Activated naive CD8-positive, alpha-beta T cell (primary cell): ENCODE results near the gene CELF2.

Experiments used
- H3K27ac Mint-ChIP-seq: one replicate; pipeline ENCODE4 v1.8.0; 2021; ENCODE audit warnings: mixed read lengths
- H3K27me3 Mint-ChIP-seq: one replicate; pipeline ENCODE4 v1.8.0; 2021; ENCODE audit warnings: mixed read lengths
- H3K36me3 Mint-ChIP-seq: one replicate; pipeline ENCODE4 v1.8.0; 2021; ENCODE audit warnings: mixed read lengths
- H3K4me1 Mint-ChIP-seq: one replicate; pipeline ENCODE4 v1.8.0; 2021; ENCODE audit warnings: low read depth, mixed read lengths
- H3K4me3 Mint-ChIP-seq: one replicate; pipeline ENCODE4 v1.8.0; 2021; ENCODE audit warnings: mild to moderate bottlenecking, mixed read lengths
- H3K9me3 Mint-ChIP-seq: one replicate; pipeline ENCODE4 v1.8.0; 2021; ENCODE audit warnings: low read depth, mixed read lengths

CELF2 gene

DNA sequence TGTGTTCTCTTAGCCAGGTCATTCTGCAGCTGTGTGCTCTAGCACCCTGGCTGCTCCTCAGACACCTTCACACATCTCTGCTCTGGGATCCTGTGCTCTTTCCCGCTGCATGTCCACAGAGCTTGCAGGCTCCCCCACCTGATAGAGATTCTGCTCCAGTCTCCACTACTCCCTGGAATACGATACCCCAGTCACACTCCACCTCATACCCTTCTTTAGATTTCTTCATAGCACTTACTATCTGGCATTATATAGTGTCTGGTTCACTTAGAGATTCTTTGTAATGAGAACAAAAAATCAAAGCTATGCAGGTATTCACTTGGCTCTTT is 88.0 kb downstream of the CELF2 start:
- Mint-ChIP-seq H3K36me3 (no peaks in the 10 kb centered on the region), H3K4me1 (peaks cover 18% of the 10 kb centered on the region), H3K27me3 (no peaks in the 10 kb centered on the region), H3K27ac (no peak overlapping the region), H3K4me3 (no peak overlapping the region), H3K9me3 (no peaks in the 10 kb centered on the region)

DNA sequence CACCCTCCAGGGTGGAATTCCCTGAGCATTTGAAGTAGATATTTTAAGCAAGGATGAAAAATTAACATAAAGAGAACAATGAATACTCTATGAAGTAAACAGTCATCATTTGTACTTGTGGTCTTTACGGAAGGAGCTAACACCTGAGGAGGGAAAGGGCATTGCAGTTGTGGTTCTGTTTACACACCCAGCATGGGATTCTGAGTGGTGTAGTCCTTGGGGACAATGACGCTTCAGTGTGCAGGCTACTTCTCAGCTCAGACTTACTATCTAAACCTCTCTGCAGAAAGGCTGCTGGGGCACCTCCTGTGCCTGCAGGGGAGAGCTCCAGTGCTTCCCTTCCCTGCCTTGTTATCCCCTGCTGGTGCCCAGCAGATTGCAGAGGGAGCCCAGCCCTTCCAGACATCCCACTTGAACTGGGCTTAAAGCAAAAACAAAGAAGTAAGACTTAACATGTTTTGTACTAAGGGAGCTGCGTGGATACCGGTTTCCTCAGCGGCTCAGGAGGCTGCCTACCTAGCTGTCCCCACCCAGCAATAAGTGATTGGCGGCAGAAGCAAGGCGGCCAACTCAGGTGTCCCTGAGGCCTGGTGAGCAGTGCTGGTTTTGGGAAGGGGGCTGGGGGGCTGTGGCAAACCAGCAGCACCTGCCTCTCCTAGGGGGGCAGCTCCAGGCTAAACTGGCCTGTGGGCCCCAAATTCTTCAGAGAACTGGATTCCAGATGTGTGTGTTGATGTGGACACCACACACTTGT is 89.1 kb downstream of the CELF2 start:
- H3K27me3 Mint-ChIP-seq = no peaks in the 10 kb centered on the region
- peaks cover 18% of the 10 kb centered on the region for H3K4me1 Mint-ChIP-seq
- no peak overlapping the region for H3K27ac Mint-ChIP-seq

DNA sequence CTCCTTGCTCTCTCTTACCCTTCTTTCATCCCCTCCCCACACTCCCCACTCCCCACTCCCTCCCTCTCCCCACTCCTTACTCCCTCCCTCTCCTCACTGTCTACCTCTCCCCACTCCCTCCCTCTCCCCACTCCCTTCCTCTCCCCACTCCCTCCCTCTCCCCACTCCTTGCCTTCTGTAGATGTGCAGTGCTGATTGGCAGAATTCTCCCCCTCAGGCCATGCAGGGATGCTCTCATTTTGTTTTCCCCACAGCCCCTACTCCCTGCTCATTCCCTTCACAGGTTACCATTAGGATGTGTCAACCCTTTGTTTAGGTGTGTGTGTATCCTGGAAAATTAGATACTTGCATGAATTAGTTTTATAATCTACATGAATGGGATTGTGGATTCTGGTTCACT is 90.3 kb downstream of the CELF2 start:
- Mint-ChIP-seq H3K4me1 (peaks cover 20% of the 10 kb centered on the region), H3K36me3 (no peaks in the 10 kb centered on the region), H3K9me3 (no peaks in the 10 kb centered on the region), H3K27ac (no peak overlapping the region), H3K27me3 (no peaks in the 10 kb centered on the region), H3K4me3 (no peak overlapping the region)

More for the DNA sequence above, 89.1 kb downstream of the CELF2 start:
- no peaks in the 10 kb centered on the region for H3K9me3 Mint-ChIP-seq
- no peak overlapping the region for H3K4me3 Mint-ChIP-seq
- H3K36me3 Mint-ChIP-seq = no peaks in the 10 kb centered on the region

DNA sequence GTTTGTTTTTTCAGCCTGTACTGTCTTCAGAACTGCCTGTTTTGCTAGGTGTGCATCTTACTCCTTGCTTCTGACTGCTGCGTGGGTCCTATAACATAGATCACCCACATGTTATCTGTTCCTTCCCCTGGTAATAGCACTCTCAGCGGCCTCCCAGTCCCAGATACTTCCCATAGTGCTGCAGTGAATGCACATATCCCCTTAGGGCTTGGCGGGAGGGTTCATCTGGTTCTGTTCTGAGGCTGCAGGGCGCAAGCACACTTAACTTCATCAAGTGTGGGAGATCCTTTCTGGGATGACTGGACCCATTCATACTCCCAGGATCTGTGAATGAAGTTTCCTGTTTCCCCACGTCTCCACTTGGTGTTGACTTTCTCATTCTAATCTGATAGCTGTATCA is 90.7 kb downstream of the CELF2 start:
- Mint-ChIP-seq H3K27me3 (no peaks in the 10 kb centered on the region), H3K27ac (no peak overlapping the region), H3K36me3 (no peaks in the 10 kb centered on the region), H3K9me3 (no peaks in the 10 kb centered on the region), H3K4me1 (peaks cover 24% of the 10 kb centered on the region), H3K4me3 (no peak overlapping the region)

DNA sequence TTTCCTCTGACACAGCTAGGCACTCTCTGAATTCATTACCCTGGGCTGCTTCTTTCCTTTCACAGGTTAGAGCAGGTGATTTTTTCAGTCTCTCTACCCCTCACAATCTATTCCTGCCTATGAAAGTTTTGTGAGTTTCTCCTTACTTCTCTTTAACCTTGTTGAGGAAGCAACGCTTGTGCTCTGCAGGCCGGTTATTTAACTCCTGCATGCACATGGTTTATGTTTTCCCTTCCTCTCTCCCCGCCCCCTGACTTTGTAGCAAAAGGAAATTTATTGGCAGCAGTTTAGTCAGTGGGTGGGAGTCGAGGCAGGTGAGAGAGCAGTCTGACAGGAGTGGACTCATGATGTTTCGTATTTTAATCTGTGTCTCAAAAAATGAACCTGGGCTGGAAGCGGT is 91.9 kb downstream of the CELF2 start:
- no peak overlapping the region for H3K4me3 Mint-ChIP-seq

DNA sequence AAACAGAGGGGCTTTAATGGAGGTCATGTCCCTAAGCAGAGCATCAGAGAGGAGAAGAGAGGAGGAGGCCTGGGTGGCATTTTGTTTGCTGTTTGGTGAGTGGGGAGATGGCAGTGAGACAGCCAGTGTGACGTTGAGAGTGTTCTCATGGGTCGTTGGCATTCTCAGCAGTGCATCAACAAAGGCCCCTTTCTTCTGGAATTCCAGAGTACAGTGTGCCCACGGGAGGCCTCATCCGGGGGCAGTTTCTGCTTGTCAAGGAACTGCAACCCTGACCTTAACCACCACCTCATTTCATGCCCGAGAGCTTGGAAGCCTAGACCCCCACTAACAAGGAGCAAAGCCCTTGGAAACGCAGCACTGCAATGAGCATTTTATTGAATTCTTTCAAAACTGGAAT is 92.9 kb downstream of the CELF2 start:
- Mint-ChIP-seq H3K36me3 (no peaks in the 10 kb centered on the region), H3K9me3 (no peaks in the 10 kb centered on the region), H3K4me3 (no peak overlapping the region), H3K27ac (no peak overlapping the region), H3K4me1 (peaks cover 19% of the 10 kb centered on the region), H3K27me3 (no peaks in the 10 kb centered on the region)

More for the DNA sequence above, 91.9 kb downstream of the CELF2 start:
- H3K36me3 Mint-ChIP-seq = no peaks in the 10 kb centered on the region
- no peaks in the 10 kb centered on the region for H3K9me3 Mint-ChIP-seq
- peaks cover 28% of the 10 kb centered on the region for H3K4me1 Mint-ChIP-seq
- no peaks in the 10 kb centered on the region for H3K27me3 Mint-ChIP-seq
- no peak overlapping the region for H3K27ac Mint-ChIP-seq

DNA sequence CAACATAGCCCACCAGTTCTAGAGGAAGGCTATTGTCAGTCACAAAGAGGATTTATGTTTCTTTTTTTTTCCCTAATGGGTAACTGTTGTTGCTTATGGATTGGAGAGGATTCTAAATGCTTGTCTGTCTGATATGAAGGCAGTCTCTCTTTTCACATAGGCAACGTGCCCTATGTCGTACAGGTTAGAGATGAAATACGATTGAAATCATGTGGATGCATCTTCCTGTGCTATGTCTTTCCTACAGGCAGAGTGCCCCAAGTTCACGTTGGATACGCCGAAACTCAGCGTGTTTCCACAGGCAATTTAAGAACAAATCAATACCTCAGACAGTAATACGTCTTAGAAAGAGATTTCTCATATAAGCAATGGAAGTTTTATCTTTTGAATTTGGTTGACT is 93.8 kb downstream of the CELF2 start:
- H3K9me3 Mint-ChIP-seq = no peaks in the 10 kb centered on the region
- no peaks in the 10 kb centered on the region for H3K36me3 Mint-ChIP-seq
- no peak overlapping the region for H3K27ac Mint-ChIP-seq
- no peak overlapping the region for H3K4me3 Mint-ChIP-seq
- H3K4me1 Mint-ChIP-seq = peaks cover 13% of the 10 kb centered on the region
- H3K27me3 Mint-ChIP-seq = no peaks in the 10 kb centered on the region

DNA sequence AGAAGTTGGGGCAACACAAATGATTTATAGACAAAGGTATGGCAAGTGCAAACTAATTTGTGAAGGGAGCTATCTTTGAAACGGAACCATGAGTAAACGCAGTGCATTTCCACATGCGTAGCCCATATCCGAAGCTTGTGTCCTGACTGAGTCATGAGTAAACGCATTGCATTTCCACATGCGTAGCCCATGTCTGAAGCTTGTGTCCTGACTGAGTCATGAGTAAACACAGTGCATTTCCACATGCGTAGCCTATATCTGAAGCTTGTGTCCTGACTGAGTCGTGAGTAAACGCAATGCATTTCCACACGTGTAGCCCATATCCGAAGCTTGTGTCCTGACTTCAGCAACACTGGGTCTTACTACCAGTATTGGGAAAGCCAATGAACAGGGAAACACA is 95.0 kb downstream of the CELF2 start:
- Mint-ChIP-seq H3K36me3 (no peaks in the 10 kb centered on the region), H3K4me1 (peaks cover 13% of the 10 kb centered on the region), H3K9me3 (no peaks in the 10 kb centered on the region), H3K4me3 (no peak overlapping the region), H3K27ac (no peak overlapping the region), H3K27me3 (no peaks in the 10 kb centered on the region)

DNA sequence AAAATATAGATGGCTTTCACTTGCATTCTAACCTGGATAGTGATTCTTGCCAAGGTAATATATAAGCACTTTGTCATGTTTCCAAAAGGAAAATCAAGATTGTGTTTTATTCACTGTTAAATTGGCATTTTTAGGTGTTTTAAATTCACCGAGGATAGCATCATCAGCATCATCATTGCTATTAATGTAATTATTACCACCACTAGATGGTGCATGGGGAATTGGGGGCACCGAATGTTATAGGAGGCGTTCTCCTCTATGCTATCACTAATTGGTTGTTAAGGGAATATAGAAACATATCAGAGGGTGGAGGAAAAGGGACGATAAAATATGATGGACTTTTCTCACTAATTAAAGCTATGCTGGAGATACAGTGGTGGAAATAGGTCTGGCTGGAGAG is 95.5 kb downstream of the CELF2 start:
- peaks cover 13% of the 10 kb centered on the region for H3K4me1 Mint-ChIP-seq
- H3K27ac Mint-ChIP-seq = peak overlapping the region; percentile 79
- H3K36me3 Mint-ChIP-seq = no peaks in the 10 kb centered on the region
- no peaks in the 10 kb centered on the region for H3K9me3 Mint-ChIP-seq
- H3K4me3 Mint-ChIP-seq = peak overlapping the region; percentile 35
- H3K27me3 Mint-ChIP-seq = no peaks in the 10 kb centered on the region

DNA sequence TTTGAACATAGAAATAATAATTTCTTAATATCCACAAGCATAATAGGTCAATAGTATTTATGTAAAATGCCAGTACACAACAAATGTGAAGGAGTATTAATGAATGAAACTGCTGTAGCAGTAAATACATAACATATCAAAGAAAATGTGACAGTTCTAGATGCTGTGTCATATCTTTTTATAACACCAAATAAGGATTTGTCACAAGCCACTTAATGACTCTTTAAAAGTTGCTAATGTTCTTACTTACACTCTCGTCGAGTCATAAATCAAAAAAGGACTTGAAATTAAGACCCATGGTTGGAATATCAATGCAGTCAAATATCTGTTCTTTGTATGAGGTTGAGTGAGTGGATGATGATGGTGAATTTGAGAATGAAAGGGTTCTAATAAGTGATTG is 96.6 kb downstream of the CELF2 start:
- Mint-ChIP-seq H3K27ac (no peak overlapping the region), H3K4me3 (no peak overlapping the region), H3K36me3 (no peaks in the 10 kb centered on the region), H3K4me1 (peaks cover 12% of the 10 kb centered on the region), H3K27me3 (no peaks in the 10 kb centered on the region), H3K9me3 (no peaks in the 10 kb centered on the region)

DNA sequence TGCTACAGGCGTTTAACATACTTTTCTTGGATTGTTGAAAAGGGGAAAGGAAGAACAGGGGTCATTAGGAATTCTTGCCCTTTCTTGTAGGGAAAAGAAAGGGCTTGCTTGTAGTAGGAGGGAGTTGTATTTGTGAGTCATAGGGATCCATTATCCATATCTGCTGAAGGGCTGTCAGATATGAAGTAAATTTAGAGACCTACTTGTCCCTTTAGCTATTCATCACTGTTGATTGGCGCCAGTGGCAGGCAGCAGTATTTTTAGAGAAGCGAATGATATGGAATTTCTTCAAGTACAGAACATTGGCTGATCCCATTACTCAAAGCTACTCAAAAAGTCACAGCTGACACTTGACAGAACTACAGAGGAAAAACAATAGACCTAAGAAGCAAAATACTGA is 97.7 kb downstream of the CELF2 start:
- no peak overlapping the region for H3K4me3 Mint-ChIP-seq
- H3K27ac Mint-ChIP-seq = no peak overlapping the region
- no peaks in the 10 kb centered on the region for H3K27me3 Mint-ChIP-seq
- H3K4me1 Mint-ChIP-seq = peaks cover 12% of the 10 kb centered on the region
- no peaks in the 10 kb centered on the region for H3K9me3 Mint-ChIP-seq
- no peaks in the 10 kb centered on the region for H3K36me3 Mint-ChIP-seq

DNA sequence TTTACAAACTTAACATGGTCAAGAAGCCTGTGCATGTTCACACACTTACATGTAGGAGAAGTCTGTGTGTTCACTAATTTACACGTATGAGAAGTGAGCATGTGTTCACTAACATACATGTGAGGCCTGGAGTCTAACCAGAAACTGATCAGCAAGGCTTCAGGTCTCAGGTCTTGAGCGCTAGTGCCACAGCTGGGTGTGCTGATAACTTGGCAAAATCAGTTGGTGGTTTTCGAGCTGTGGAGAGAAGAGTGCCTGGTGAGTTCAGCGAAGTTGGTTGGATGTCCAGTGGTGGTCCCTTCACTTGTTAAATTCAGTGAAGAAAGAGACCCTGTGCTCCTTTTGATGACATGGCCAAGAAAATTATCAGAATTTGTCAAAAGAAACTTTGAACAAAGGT is 98.7 kb downstream of the CELF2 start:
- H3K27me3 Mint-ChIP-seq = no peaks in the 10 kb centered on the region
- no peaks in the 10 kb centered on the region for H3K9me3 Mint-ChIP-seq
- H3K36me3 Mint-ChIP-seq = no peaks in the 10 kb centered on the region
- H3K27ac Mint-ChIP-seq = no peak overlapping the region
- no peak overlapping the region for H3K4me3 Mint-ChIP-seq
- peaks cover 17% of the 10 kb centered on the region for H3K4me1 Mint-ChIP-seq

DNA sequence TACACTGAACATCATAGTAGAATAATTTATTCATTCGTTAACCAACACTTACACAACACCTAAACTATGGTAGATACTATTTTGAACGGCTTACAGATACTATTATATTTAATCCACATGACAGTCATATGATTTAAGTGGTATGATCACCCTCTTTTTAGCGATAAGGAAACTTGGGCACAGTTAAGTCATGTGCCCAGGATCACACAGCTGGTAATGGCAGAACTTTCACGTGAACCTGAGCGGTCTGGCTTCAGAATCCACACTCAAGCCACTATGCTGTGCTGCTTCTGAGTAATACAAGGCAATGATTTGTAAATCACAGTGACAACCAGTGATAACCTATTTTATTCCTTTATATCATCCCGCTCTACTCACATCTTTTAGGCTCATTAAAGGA is 99.1 kb downstream of the CELF2 start:
- H3K36me3 Mint-ChIP-seq = no peaks in the 10 kb centered on the region
- no peaks in the 10 kb centered on the region for H3K9me3 Mint-ChIP-seq
- no peak overlapping the region for H3K4me3 Mint-ChIP-seq
- no peaks in the 10 kb centered on the region for H3K27me3 Mint-ChIP-seq
- peaks cover 17% of the 10 kb centered on the region for H3K4me1 Mint-ChIP-seq
- H3K27ac Mint-ChIP-seq = no peak overlapping the region

DNA sequence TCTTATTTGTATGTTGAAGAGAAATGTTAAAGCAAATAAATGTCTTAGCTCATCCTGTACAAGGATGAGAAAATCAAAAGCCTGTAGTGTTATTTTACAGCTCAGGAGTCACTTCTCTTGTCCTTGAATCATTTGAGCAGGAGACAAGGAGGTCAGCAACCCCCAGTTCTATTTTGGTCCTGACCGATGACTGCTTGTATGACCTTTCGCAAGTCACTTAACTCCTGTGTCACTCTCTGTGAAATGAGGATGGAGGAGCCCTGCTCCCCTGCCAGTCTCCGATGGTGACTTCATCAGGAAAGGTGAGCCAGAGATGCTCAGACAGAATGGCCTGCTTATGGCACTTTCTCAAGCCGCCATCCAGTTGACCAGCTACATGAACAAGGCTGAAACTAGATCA is 101.0 kb downstream of the CELF2 start:
- Mint-ChIP-seq H3K27ac (no peak overlapping the region), H3K4me1 (peaks cover 16% of the 10 kb centered on the region), H3K27me3 (no peaks in the 10 kb centered on the region), H3K9me3 (no peaks in the 10 kb centered on the region), H3K4me3 (no peak overlapping the region), H3K36me3 (peaks cover under 1% of the 10 kb centered on the region)

DNA sequence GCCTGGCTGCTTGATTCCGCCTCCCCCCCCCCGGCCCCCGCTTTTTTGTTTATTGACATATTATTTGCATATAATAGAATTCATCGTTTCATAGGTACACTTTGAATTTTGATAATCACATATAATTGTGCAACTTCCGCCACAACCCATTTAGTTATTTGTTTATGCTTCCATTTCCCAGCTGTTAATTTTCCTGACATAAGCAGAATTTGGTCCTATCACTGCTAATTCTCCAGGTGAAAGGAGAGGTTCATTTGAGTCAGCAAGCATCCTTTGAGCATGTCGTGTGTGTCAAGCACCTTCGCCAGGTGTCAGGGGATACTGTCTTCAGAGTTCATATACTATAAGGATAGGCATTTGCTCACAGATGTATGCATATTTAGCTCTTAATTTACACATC is 102.2 kb downstream of the CELF2 start:
- Mint-ChIP-seq H3K27me3 (no peaks in the 10 kb centered on the region), H3K27ac (peak overlapping the region; percentile 48), H3K4me1 (peaks cover 19% of the 10 kb centered on the region), H3K9me3 (peaks cover 6% of the 10 kb centered on the region), H3K4me3 (no peak overlapping the region), H3K36me3 (peaks cover 3% of the 10 kb centered on the region)

DNA sequence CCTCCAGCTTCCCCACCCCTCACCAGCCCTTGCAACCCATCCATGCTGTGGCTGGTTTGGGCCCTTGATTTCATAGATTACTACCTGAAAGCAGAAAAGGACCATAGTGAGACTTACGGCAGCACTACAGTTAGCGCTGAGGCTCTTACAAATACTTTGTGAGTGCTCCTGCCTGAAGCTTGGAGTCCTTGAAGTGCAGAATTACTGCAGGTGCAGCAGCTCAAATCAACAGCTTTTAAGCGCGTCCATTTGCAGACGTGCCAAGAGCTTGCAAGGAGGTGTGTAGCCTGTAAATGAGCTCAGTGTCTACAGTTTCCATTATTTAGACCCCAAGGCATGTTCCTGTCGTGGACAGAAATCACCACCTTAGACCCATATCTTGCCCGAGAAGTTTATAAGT is 103.0 kb downstream of the CELF2 start:
- Mint-ChIP-seq H3K27ac (no peak overlapping the region), H3K4me3 (no peak overlapping the region)

More for the DNA sequence above, 103.0 kb downstream of the CELF2 start:
- H3K36me3 Mint-ChIP-seq = peaks cover 3% of the 10 kb centered on the region
- peaks cover 6% of the 10 kb centered on the region for H3K9me3 Mint-ChIP-seq
- peaks cover 19% of the 10 kb centered on the region for H3K4me1 Mint-ChIP-seq
- H3K27me3 Mint-ChIP-seq = no peaks in the 10 kb centered on the region
